ENCODE data around the gene NCAPD3.

The NCAPD3 gene

GRCh38 chr11:134110252-134110815, 113.4 kb downstream of the NCAPD3 start:
- peaks cover 11% of the 10 kb centered on the region for H3K9me3 Mint-ChIP-seq

More at GRCh38 chr11:134110252-134110815, 113.4 kb downstream of the NCAPD3 start:
- H3K27ac Mint-ChIP-seq = no peak overlapping the region
- DNase-seq (ENCODE audit: low spot score in 2 of 2) (no peak), ATAC-seq (ENCODE audit: low read depth) (no peak)
- no peaks in the 10 kb centered on the region for H3K27me3 Mint-ChIP-seq
- peaks cover 7% of the 10 kb centered on the region for H3K36me3 Mint-ChIP-seq
- H3K4me3 Mint-ChIP-seq = no peak overlapping the region
- peaks cover 2% of the 10 kb centered on the region for H3K4me1 Mint-ChIP-seq

Measured in memory B cell (primary cell).